ENCODE data around the gene HRH4.

The HRH4 gene

DNA sequence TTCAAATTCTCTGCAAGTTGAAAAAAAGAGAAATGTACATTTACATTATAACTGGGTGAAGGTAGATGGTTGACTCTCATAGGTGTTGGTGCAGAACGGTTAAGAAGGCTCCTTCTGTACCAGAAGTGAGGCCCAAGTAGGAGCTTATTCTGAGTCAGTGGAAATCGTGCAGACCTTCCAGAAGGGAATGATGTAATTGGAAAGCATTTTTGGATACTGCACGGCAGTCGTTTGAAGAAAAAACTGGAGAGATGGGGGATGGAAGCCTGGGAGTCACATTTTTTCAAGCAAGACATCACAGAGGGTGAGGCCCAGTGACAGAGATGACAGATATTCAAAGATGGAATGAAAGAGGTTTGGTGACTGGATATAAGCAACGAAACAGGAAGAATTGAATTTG is 39.4 kb downstream of the HRH4 start:
- Histone ChIP-seq H3K27ac (ENCODE audit: low read length) (no peak overlapping the region), H3K79me2 (ENCODE audit: low read length) (no peaks in the 10 kb centered on the region), H3K9me2 (replicated peaks; ENCODE audit: insufficient read depth, low read length) (no peaks in the 10 kb centered on the region), H3K4me3 (ENCODE audit: low read length) (no peak overlapping the region), H3F3A (ENCODE audit: insufficient read depth, low read length) (no peaks in the 10 kb centered on the region), H3K9me3 (replicated peaks; ENCODE audit: insufficient read depth, low read length) (no peaks in the 10 kb centered on the region), H3K4me1 (ENCODE audit: low read length) (no peaks in the 10 kb centered on the region), H2AFZ (ENCODE audit: low read length) (no peak overlapping the region), H3K4me2 (ENCODE audit: low read depth, low read length) (no peak overlapping the region), H4K20me1 (ENCODE audit: insufficient read depth, low read length) (no peaks in the 10 kb centered on the region), H3K9ac (ENCODE audit: low read length) (no peak overlapping the region), H3K36me3 (replicated peaks; ENCODE audit: insufficient read depth, low read length) (no peaks in the 10 kb centered on the region), H3K27me3 (replicated peaks; ENCODE audit: insufficient read depth, low read length) (no peaks in the 10 kb centered on the region)
- TF ChIP-seq EZH2 (optimal IDR thresholded peaks at IDR 0.05; ENCODE audit: low read depth, low read length) = no peak
- TF ChIP-seq, protein P1, sequence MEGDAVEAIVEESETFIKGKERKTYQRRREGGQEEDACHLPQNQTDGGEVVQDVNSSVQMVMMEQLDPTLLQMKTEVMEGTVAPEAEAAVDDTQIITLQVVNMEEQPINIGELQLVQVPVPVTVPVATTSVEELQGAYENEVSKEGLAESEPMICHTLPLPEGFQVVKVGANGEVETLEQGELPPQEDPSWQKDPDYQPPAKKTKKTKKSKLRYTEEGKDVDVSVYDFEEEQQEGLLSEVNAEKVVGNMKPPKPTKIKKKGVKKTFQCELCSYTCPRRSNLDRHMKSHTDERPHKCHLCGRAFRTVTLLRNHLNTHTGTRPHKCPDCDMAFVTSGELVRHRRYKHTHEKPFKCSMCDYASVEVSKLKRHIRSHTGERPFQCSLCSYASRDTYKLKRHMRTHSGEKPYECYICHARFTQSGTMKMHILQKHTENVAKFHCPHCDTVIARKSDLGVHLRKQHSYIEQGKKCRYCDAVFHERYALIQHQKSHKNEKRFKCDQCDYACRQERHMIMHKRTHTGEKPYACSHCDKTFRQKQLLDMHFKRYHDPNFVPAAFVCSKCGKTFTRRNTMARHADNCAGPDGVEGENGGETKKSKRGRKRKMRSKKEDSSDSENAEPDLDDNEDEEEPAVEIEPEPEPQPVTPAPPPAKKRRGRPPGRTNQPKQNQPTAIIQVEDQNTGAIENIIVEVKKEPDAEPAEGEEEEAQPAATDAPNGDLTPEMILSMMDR (IDR thresholded peaks at IDR 0.05; ENCODE audit: low read length) = no peak
- TF ChIP-seq EZH2phosphoT487 (IDR thresholded peaks at IDR 0.05; ENCODE audit: low read length) = no peak
- no peak for DNase-seq

DNA sequence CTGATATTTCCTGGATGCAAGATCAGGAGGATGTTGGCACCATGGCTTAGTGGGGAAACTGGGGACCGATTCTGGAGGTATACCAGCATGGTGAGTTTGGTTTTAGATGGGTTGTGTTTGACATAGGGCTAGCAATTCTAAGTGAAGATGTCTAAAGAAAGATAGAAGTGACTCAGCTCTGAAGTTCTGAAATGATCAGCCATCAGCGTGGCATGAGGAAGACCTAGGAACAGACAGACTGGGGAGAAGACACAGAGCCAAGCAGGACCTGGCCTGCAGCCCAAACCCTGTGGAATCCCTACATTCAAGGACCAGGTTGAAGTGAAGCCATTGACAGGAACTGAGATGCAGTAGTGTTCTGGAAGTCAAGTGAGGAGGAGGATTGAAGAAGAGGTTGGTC is 39.8 kb downstream of the HRH4 start:
- Histone ChIP-seq H3K4me1 (ENCODE audit: low read length) (no peaks in the 10 kb centered on the region), H3K79me2 (ENCODE audit: low read length) (no peaks in the 10 kb centered on the region), H3F3A (ENCODE audit: insufficient read depth, low read length) (no peaks in the 10 kb centered on the region), H3K9me2 (replicated peaks; ENCODE audit: insufficient read depth, low read length) (no peaks in the 10 kb centered on the region), H3K27ac (ENCODE audit: low read length) (no peak overlapping the region), H3K4me3 (ENCODE audit: low read length) (no peak overlapping the region), H3K9me3 (replicated peaks; ENCODE audit: insufficient read depth, low read length) (no peaks in the 10 kb centered on the region), H4K20me1 (ENCODE audit: insufficient read depth, low read length) (no peaks in the 10 kb centered on the region), H3K27me3 (replicated peaks; ENCODE audit: insufficient read depth, low read length) (no peaks in the 10 kb centered on the region), H3K36me3 (replicated peaks; ENCODE audit: insufficient read depth, low read length) (no peaks in the 10 kb centered on the region), H3K9ac (ENCODE audit: low read length) (no peak overlapping the region), H2AFZ (ENCODE audit: low read length) (no peak overlapping the region), H3K4me2 (ENCODE audit: low read depth, low read length) (no peak overlapping the region)
- TF ChIP-seq, protein P1 (IDR thresholded peaks at IDR 0.05; ENCODE audit: low read length) = no peak
- TF ChIP-seq EZH2 (optimal IDR thresholded peaks at IDR 0.05; ENCODE audit: low read depth, low read length) (no peak), EZH2phosphoT487 (IDR thresholded peaks at IDR 0.05; ENCODE audit: low read length) (no peak)
- DNase-seq = no peak

DNA sequence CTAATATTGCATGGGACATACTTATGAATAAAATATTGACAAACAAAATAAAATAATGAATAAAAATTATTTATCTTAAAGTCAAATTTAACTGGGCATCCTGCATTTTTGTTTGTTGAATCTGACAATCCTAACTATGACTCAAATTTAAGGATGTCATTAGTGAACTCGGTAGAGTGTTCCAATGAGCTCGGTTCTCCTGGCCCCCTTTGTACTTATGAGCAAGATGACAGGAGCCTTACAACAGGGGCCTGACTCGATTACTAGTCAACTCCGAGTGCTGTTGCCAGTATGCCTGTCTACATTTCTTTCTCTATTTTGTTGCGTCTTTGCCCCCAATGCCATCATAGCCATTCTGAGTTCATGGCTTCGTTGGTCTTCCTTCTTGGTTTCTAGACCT is 40.3 kb downstream of the HRH4 start:
- Histone ChIP-seq H3K27me3 (replicated peaks; ENCODE audit: insufficient read depth, low read length) (no peaks in the 10 kb centered on the region), H3K4me3 (ENCODE audit: low read length) (no peak overlapping the region), H2AFZ (ENCODE audit: low read length) (no peak overlapping the region), H3K9me2 (replicated peaks; ENCODE audit: insufficient read depth, low read length) (no peaks in the 10 kb centered on the region), H3K79me2 (ENCODE audit: low read length) (no peaks in the 10 kb centered on the region), H3K4me2 (ENCODE audit: low read depth, low read length) (no peak overlapping the region), H3K27ac (ENCODE audit: low read length) (no peak overlapping the region), H3K36me3 (replicated peaks; ENCODE audit: insufficient read depth, low read length) (no peaks in the 10 kb centered on the region), H3K9me3 (replicated peaks; ENCODE audit: insufficient read depth, low read length) (no peaks in the 10 kb centered on the region), H3K4me1 (ENCODE audit: low read length) (no peaks in the 10 kb centered on the region), H3F3A (ENCODE audit: insufficient read depth, low read length) (no peaks in the 10 kb centered on the region), H4K20me1 (ENCODE audit: insufficient read depth, low read length) (no peaks in the 10 kb centered on the region), H3K9ac (ENCODE audit: low read length) (no peak overlapping the region)
- DNase-seq = no peak
- TF ChIP-seq EZH2 (optimal IDR thresholded peaks at IDR 0.05; ENCODE audit: low read depth, low read length) (no peak), EZH2phosphoT487 (IDR thresholded peaks at IDR 0.05; ENCODE audit: low read length) (no peak)
- TF ChIP-seq, protein P1 (IDR thresholded peaks at IDR 0.05; ENCODE audit: low read length) = no peak

Measured in MM.1S (cell line).